ENCODE measurements around the gene KLF7.

GRCh38 chr2:207203056-207203455 is 37.3 kb upstream of the KLF7 start:
- TF ChIP-seq, protein P1, sequence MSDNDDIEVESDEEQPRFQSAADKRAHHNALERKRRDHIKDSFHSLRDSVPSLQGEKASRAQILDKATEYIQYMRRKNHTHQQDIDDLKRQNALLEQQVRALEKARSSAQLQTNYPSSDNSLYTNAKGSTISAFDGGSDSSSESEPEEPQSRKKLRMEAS (IDR thresholded peaks at IDR 0.05): no peak
- no peak for TF ChIP-seq CTCF (IDR thresholded peaks at IDR 0.05; ENCODE audit: low read depth, low read length, missing input control)
- TF ChIP-seq ZBTB33 (IDR thresholded peaks at IDR 0.05): no peak
- no peak for TF ChIP-seq YY1 (IDR thresholded peaks at IDR 0.05)
- no peak for TF ChIP-seq GABPA (IDR thresholded peaks at IDR 0.05 in 1 of 2, conservative IDR thresholded peaks at IDR 0.05 in 1 of 2)
- no peak for TF ChIP-seq HNF4A (conservative IDR thresholded peaks at IDR 0.05)
- TF ChIP-seq, protein P2, sequence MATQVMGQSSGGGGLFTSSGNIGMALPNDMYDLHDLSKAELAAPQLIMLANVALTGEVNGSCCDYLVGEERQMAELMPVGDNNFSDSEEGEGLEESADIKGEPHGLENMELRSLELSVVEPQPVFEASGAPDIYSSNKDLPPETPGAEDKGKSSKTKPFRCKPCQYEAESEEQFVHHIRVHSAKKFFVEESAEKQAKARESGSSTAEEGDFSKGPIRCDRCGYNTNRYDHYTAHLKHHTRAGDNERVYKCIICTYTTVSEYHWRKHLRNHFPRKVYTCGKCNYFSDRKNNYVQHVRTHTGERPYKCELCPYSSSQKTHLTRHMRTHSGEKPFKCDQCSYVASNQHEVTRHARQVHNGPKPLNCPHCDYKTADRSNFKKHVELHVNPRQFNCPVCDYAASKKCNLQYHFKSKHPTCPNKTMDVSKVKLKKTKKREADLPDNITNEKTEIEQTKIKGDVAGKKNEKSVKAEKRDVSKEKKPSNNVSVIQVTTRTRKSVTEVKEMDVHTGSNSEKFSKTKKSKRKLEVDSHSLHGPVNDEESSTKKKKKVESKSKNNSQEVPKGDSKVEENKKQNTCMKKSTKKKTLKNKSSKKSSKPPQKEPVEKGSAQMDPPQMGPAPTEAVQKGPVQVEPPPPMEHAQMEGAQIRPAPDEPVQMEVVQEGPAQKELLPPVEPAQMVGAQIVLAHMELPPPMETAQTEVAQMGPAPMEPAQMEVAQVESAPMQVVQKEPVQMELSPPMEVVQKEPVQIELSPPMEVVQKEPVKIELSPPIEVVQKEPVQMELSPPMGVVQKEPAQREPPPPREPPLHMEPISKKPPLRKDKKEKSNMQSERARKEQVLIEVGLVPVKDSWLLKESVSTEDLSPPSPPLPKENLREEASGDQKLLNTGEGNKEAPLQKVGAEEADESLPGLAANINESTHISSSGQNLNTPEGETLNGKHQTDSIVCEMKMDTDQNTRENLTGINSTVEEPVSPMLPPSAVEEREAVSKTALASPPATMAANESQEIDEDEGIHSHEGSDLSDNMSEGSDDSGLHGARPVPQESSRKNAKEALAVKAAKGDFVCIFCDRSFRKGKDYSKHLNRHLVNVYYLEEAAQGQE (IDR thresholded peaks at IDR 0.05): no peak
- TF ChIP-seq, protein P3, sequence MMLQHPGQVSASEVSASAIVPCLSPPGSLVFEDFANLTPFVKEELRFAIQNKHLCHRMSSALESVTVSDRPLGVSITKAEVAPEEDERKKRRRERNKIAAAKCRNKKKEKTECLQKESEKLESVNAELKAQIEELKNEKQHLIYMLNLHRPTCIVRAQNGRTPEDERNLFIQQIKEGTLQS (IDR thresholded peaks at IDR 0.05): no peak
- no peak for TF ChIP-seq RAD21 (IDR thresholded peaks at IDR 0.05)
- TF ChIP-seq TAF1 (conservative IDR thresholded peaks at IDR 0.05): no peak
- TF ChIP-seq EGR1 (IDR thresholded peaks at IDR 0.05; ENCODE audit: low read depth in 2 of 2): no peak
- TF ChIP-seq JUND (IDR thresholded peaks at IDR 0.05): no peak

Data from liver (tissue), 3 donors.